ENCODE measurements around the gene CXCL10. TPM values are rescaled to one million over a fixed set of nuclear protein-coding genes. Genes with fewer than 3 reads are reported as not detected.
"Not testable (repeated sequence)": the region's sequence is repeated elsewhere in the genome, so short reads cannot be mapped to it uniquely, and the experiment has no call there.

The CXCL10 gene
- total RNA-seq, 4 donors from 2014 or later, result 0.35 to 8.9 (median 0.55) TPM

GRCh38 chr4:76001700-76002099 is 21.6 kb downstream of the CXCL10 start:
- no peaks in the 10 kb centered on the region for H3K4me1 ChIP-seq
- intact Hi-C loops (cut with DNase I), result no loop called here
- H3K27me3 ChIP-seq, result no peaks in the 10 kb centered on the region
- 76 to 88% methylated on average over 7 of the region's 7 CpGs for WGBS, 2 donors
- H3K36me3 ChIP-seq, result no peaks in the 10 kb centered on the region
- H3K9me3 ChIP-seq, result no peaks in the 10 kb centered on the region
- DNase-seq, result no peak
- no peak for TF ChIP-seq CTCF (IDR thresholded peaks at IDR 0.05)
- no peak for TF ChIP-seq POLR2A (IDR thresholded peaks at IDR 0.05)
- H3K4me3 ChIP-seq, result no peak overlapping the region
- no peak overlapping the region for H3K27ac ChIP-seq

- no peak for TF ChIP-seq CTCF (IDR thresholded peaks at IDR 0.05)
- intact Hi-C loops (cut with DNase I), result no loop called here
- Histone ChIP-seq H3K4me3 (no peak overlapping the region), H3K9me3 (no peaks in the 10 kb centered on the region), H3K27ac (no peak overlapping the region), H3K4me1 (no peaks in the 10 kb centered on the region), H3K36me3 (no peaks in the 10 kb centered on the region), H3K27me3 (no peaks in the 10 kb centered on the region)
- no peak for DNase-seq
- 100% methylated on average over 1 of the region's 1 CpG for WGBS, 2 donors
Observed at GRCh38 chr4:76000279-76000678, 23.0 kb downstream of the CXCL10 start.

- not testable (repeated sequence) for H3K27ac ChIP-seq, H3K4me1 ChIP-seq, DNase-seq, H3K9me3 ChIP-seq, H3K36me3 ChIP-seq, H3K27me3 ChIP-seq, H3K4me3 ChIP-seq
- intact Hi-C loops (cut with DNase I), result loop anchor here (5.0 kb wide), 1 partner anchor 69 kb away; no protein-coding TSS in a partner anchor
- WGBS, 2 donors, result 42 to 45% methylated on average over 2 of the region's 2 CpGs
Observed at GRCh38 chr4:75998525-75999147, 24.7 kb downstream of the CXCL10 start.

- intact Hi-C loops (cut with DNase I), result loop anchor here (5.0 kb wide), 1 partner anchor 69 kb away; no protein-coding TSS in a partner anchor
- WGBS, 2 donors, result 76 to 91% methylated on average over 2 of the region's 2 CpGs
Observed at GRCh38 chr4:75997946-75998345, 25.4 kb downstream of the CXCL10 start.

GRCh38 chr4:75997081-75997480 is 26.2 kb downstream of the CXCL10 start:
- intact Hi-C loops (cut with DNase I), result loop anchor here (5.0 kb wide), 1 partner anchor 70 kb away; no protein-coding TSS in a partner anchor
- no peaks in the 10 kb centered on the region for H3K36me3 ChIP-seq
- DNase-seq, result no peak
- H3K4me3 ChIP-seq, result no peak overlapping the region
- 78 to 100% methylated on average over 1 of the region's 1 CpG for WGBS, 2 donors
- H3K4me1 ChIP-seq, result no peaks in the 10 kb centered on the region
- no peaks in the 10 kb centered on the region for H3K27me3 ChIP-seq
- no peaks in the 10 kb centered on the region for H3K9me3 ChIP-seq
- TF ChIP-seq POLR2A (IDR thresholded peaks at IDR 0.05), result no peak
- no peak for TF ChIP-seq CTCF (IDR thresholded peaks at IDR 0.05)
- no peak overlapping the region for H3K27ac ChIP-seq

More at GRCh38 chr4:75997946-75998345, 25.4 kb downstream of the CXCL10 start:
- H3K36me3 ChIP-seq, result no peaks in the 10 kb centered on the region
- H3K27ac ChIP-seq, result no peak overlapping the region
- DNase-seq, result no peak
- no peaks in the 10 kb centered on the region for H3K27me3 ChIP-seq
- TF ChIP-seq CTCF (IDR thresholded peaks at IDR 0.05), result no peak
- TF ChIP-seq POLR2A (IDR thresholded peaks at IDR 0.05), result no peak
- H3K4me3 ChIP-seq, result no peak overlapping the region
- H3K4me1 ChIP-seq, result no peaks in the 10 kb centered on the region
- no peaks in the 10 kb centered on the region for H3K9me3 ChIP-seq
